Measurements from ENCODE around the gene AUTS2. TPM values are rescaled to one million over a fixed set of nuclear protein-coding genes. Genes with fewer than 3 reads are reported as not detected.

Gene AUTS2
- total RNA-seq, 1 experiment from 2014 or later: 256 TPM

GRCh38 chr7:70505468-70505867 is 907.2 kb downstream of the AUTS2 start:
- TF ChIP-seq CTCF (conservative IDR thresholded peaks at IDR 0.05): no peak
- no peaks in the 10 kb centered on the region for H3K36me3 Mint-ChIP-seq (ENCODE audit: insufficient read depth in 1 of 3, low read depth in 3 of 3)
- H3K9ac ChIP-seq (ENCODE audit: extremely low read depth, insufficient read length, low read length): no peak overlapping the region

More at GRCh38 chr7:70505468-70505867, 907.2 kb downstream of the AUTS2 start:
- no peaks in the 10 kb centered on the region for H3K79me1 ChIP-seq (ENCODE audit: insufficient read depth, low read depth, low read length, poor library complexity, severe bottlenecking)
- H2BK12ac ChIP-seq (ENCODE audit: insufficient read length, low read depth, low read length): no peak overlapping the region
- H2BK15ac ChIP-seq (ENCODE audit: low read depth, low read length): no peak overlapping the region
- H2BK120ac ChIP-seq (ENCODE audit: low read depth, low read length, poor library complexity, severe bottlenecking): no peak overlapping the region
- H3K79me2 ChIP-seq (ENCODE audit: insufficient read depth, low read length): no peaks in the 10 kb centered on the region
- no peak overlapping the region for H2BK5ac ChIP-seq (ENCODE audit: insufficient read length, low read length)
- no peaks in the 10 kb centered on the region for H3K27me3 ChIP-seq (ENCODE audit: insufficient read depth, low read length)
- H3K23ac ChIP-seq (ENCODE audit: insufficient read length, low read depth, low read length): no peak overlapping the region
- H3K27ac ChIP-seq (ENCODE audit: insufficient read length, low read depth, low read length): no peak overlapping the region
- no peak overlapping the region for H3K18ac ChIP-seq (ENCODE audit: insufficient read length, low read depth, low read length)
- Mint-ChIP-seq H3K4me3 (no peak overlapping the region), H3K4me1 (peaks cover 3% of the 10 kb centered on the region in 2 experiments; a peak in 2 of 4 replicates), H3K27ac (no peak overlapping the region), H3K27me3 (ENCODE audit: low read depth) (peaks cover 3% of the 10 kb centered on the region), H3K9me3 (no peaks in the 10 kb centered on the region)
- H4K91ac ChIP-seq (ENCODE audit: insufficient read length, low read depth, low read length): no peak overlapping the region
- H2BK20ac ChIP-seq (ENCODE audit: low read depth, low read length, poor library complexity, severe bottlenecking): no peak overlapping the region
- H4K5ac ChIP-seq (ENCODE audit: insufficient read length, low read depth, low read length): no peak overlapping the region
- no peak overlapping the region for H4K8ac ChIP-seq (replicated peaks; ENCODE audit: insufficient read length, low read depth, low read length)
- H3K23me2 ChIP-seq (ENCODE audit: insufficient read length, low read depth, low read length, poor library complexity, severe bottlenecking): no peaks in the 10 kb centered on the region
- H3T11ph ChIP-seq (ENCODE audit: low read length): no peak overlapping the region
- no peak overlapping the region for H3K4me2 ChIP-seq (ENCODE audit: insufficient read depth, insufficient read length, low read length)
- DNase-seq: no peak
- WGBS (ENCODE audit: extremely low coverage, insufficient read length, low lambda C conversion rate): no CpG with 5 or more reads among the region's 6 CpGs
- H2AFZ ChIP-seq (ENCODE audit: low read length): no peak overlapping the region
- H3K56ac ChIP-seq (ENCODE audit: insufficient read length, low read depth, low read length): no peak overlapping the region
- no peaks in the 10 kb centered on the region for H3K9me3 ChIP-seq (ENCODE audit: control insufficient read depth, low read depth, low read length)
- H3K14ac ChIP-seq (ENCODE audit: insufficient read depth, low read length): no peak overlapping the region
- H4K20me1 ChIP-seq (ENCODE audit: control insufficient read depth, insufficient read depth, insufficient read length): no peaks in the 10 kb centered on the region
- no peak overlapping the region for H3K4ac ChIP-seq (ENCODE audit: low read depth, low read length)
- no peaks in the 10 kb centered on the region for H3K4me1 ChIP-seq (ENCODE audit: insufficient read depth, low read length)
- H2AK5ac ChIP-seq (ENCODE audit: insufficient read length, low read length): no peak overlapping the region

Data from H9 (cell line).